Putamen (tissue), 1 donor: ENCODE results near the gene ITPK1.

Experiments
- DNase-seq: peaks from one replicate; pipeline ENCODE4 v3.0.0-alpha.2; 2016; ENCODE audit warnings: low spot score

ITPK1 gene

GRCh38 chr14:92888896-92889295 lies 226.8 kb downstream of the ITPK1 start:
- no peak for DNase-seq

- DNase-seq = no peak
Measured at GRCh38 chr14:92887157-92887556, 228.6 kb downstream of the ITPK1 start.
